Panc1 (cell line): ENCODE measurements around the gene CCDC8. TPM values are rescaled to one million over a fixed set of nuclear protein-coding genes. Genes with fewer than 3 reads are reported as not detected.

Source experiments
- ATAC-seq: fragments of 200-7000 bp; cut with Tn5 transposase; 2 replicates; pipeline ENCODE4 v1.9.1; 2020; ENCODE audit warnings: mild to moderate bottlenecking, moderate library complexity
- BruUV-seq: library from RNA; stranded (reverse); fragments of 400-500 nt; replicated peaks from 2 replicates; lab custom pipeline; 2021; lab: Mats Ljungman, UMichigan
- CTCF ChIA-PET: fragments of 300-600 bp; sonication (Branson Sonifier 250); formaldehyde crosslinking; loops from one replicate; lab custom pipeline; 2022; ENCODE audit warnings: antibody characterized with exemption; lab: Charles Lee
- POLR2A ChIA-PET: fragments of 300-600 bp; sonication (Branson Sonifier 250); formaldehyde crosslinking; loops from one replicate; lab custom pipeline; 2022; ENCODE audit warnings: antibody characterized with exemption; lab: Charles Lee
- DNase-seq: peaks from one replicate; pipeline ENCODE4 v3.0.0-alpha.2; 2010; ENCODE audit warnings: low read depth, low spot score
- H3K27ac ChIP-seq: 2 replicates; pipeline ENCODE4 v1.5.1; 2011; ENCODE audit warnings: mild to moderate bottlenecking, low read length, inconsistent platforms
- H3K27me3 ChIP-seq: fragments of 200-500 bp; sonication (Bioruptor generic); 2 replicates; pipeline ENCODE4 v1.6.0; 2014; ENCODE audit warnings: low read length, inconsistent platforms; ENCODE audit not compliant: control insufficient read depth, insufficient read depth
- H3K36me3 ChIP-seq: fragments of 200-500 bp; sonication (Bioruptor generic); 2 replicates; pipeline ENCODE4 v1.5.1; 2014; ENCODE audit warnings: inconsistent platforms, mild to moderate bottlenecking, low read length, moderate library complexity; ENCODE audit not compliant: control insufficient read depth, insufficient read depth
- H3K4me1 ChIP-seq: 2 replicates; pipeline ENCODE4 v1.5.1; 2011; ENCODE audit warnings: inconsistent platforms, mild to moderate bottlenecking, low read length, moderate library complexity; ENCODE audit not compliant: control insufficient read depth, insufficient read depth
- H3K4me3 ChIP-seq, 2 experiments: 2 replicates each; pipeline ENCODE4 v1.5.1; 2011 to 2012; ENCODE audit warnings: low read depth in 2 of 2, low read length in 2 of 2, mild to moderate bottlenecking in 2 of 2, inconsistent platforms in 1 of 2, moderate library complexity in 1 of 2
- H3K9me3 ChIP-seq: fragments of 200-500 bp; sonication (Bioruptor generic); 2 replicates; pipeline ENCODE4 v1.5.1; 2014; ENCODE audit warnings: low read depth, mild to moderate bottlenecking, inconsistent platforms, low read length, moderate library complexity; ENCODE audit not compliant: control insufficient read depth, insufficient read depth
- CTCF ChIP-seq: fragments of 450-650 bp; IDR thresholded peaks from 2 replicates; pipeline ENCODE4 v1.5.1; 2017; ENCODE audit warnings: mild to moderate bottlenecking
- POLR2AphosphoS5 ChIP-seq: IDR thresholded peaks from 2 replicates; pipeline ENCODE4 v1.6.1; 2012; ENCODE audit warnings: mild to moderate bottlenecking, low read depth, low read length, moderate library complexity
- REST ChIP-seq, 2 experiments: IDR thresholded peaks; 2 replicates each; pipeline ENCODE4 v1.6.1; 2011 to 2012; ENCODE audit warnings: low read depth in 2 of 2, control low read depth in 1 of 2, low read length in 1 of 2, mild to moderate bottlenecking in 1 of 2, moderate library complexity in 1 of 2; ENCODE audit not compliant: insufficient read depth in 1 of 2
- SIN3A ChIP-seq: IDR thresholded peaks from 2 replicates; pipeline ENCODE4 v1.6.1; 2012; ENCODE audit warnings: low read depth, mild to moderate bottlenecking, low read length, moderate library complexity, borderline replicate concordance; ENCODE audit not compliant: insufficient read depth
- TCF7L2 ChIP-seq: IDR thresholded peaks from 2 replicates; pipeline ENCODE4 v1.6.1; 2011; ENCODE audit warnings: mild to moderate bottlenecking, low read depth, low read length, inconsistent platforms
- in situ Hi-C: cut with HindIII; loops from 2 replicates; pipeline ENCODE4 v1.10.0; 2016; ENCODE audit warnings: low sequenced_read_pairs, low pct_unique_long_range_greater_than_20kb
- intact Hi-C: fragments of 100-400 bp; cut with micrococcal nuclease; formaldehyde crosslinking; loops from one replicate; pipeline ENCODE4 v1.10.0; 2022; ENCODE audit not compliant: unreplicated experiment
- total RNA-seq: library from RNA; stranded (reverse); gene quantifications from one replicate; pipeline ENCODE4 v1.2.1, GENCODE V29; 2021; ENCODE audit not compliant: unreplicated experiment

Gene CCDC8
- total RNA-seq, 1 experiment from 2014 or later = 5.4 TPM

- Histone ChIP-seq H3K27ac (no peak overlapping the region), H3K4me3 (no peak overlapping the region), H3K36me3 (no peaks in the 10 kb centered on the region; the same call in 1 of the 2 replicates), H3K27me3 (no peaks in the 10 kb centered on the region), H3K4me1 (no peaks in the 10 kb centered on the region), H3K9me3 (no peaks in the 10 kb centered on the region)
- intact Hi-C loops (no loop called here), in situ Hi-C loops (no loop called here)
- ATAC-seq (no peak), DNase-seq (no peak)
- POLR2A ChIA-PET = no interaction called here
- CTCF ChIA-PET = interaction anchor here (0.7 kb wide), 1 partner anchor 40 kb away, joined by 6 read pairs; no protein-coding TSS in a partner anchor
- TF ChIP-seq POLR2AphosphoS5 (no peak), SIN3A (no peak), TCF7L2 (no peak), CTCF (no peak), REST (IDR thresholded peaks at IDR 0.05; ENCODE audit: insufficient read depth in 1 of 2, low read depth in 2 of 2, low read length in 1 of 2) (no peak)
- no TSS peak for BruUV-seq
These were observed 51.4 kb downstream of the CCDC8 start for GRCh38 chr19:46361915-46362314.

Other genes with a start within 250 kb of the CCDC8 start
- gene IGFL1, start 183.8 kb downstream of the CCDC8 start, total RNA-seq = not detected
- not detected for gene HIF3A, start 116.5 kb downstream of the CCDC8 start, total RNA-seq
- gene PPP5C, start 66.5 kb downstream of the CCDC8 start, total RNA-seq = 58.1 TPM
- not detected for gene PNMA8C, start 15.4 kb upstream of the CCDC8 start, total RNA-seq
- not detected for gene PNMA8A, start 58.0 kb upstream of the CCDC8 start, total RNA-seq
- not detected for gene PNMA8B, start 82.3 kb upstream of the CCDC8 start, total RNA-seq
- gene CALM3, start 187.8 kb upstream of the CCDC8 start, total RNA-seq = 212 TPM
- gene PTGIR, start 211.5 kb upstream of the CCDC8 start, total RNA-seq = 0.08 TPM
- not detected for gene GNG8, start 222.6 kb upstream of the CCDC8 start, total RNA-seq
- 1.0 TPM for gene DACT3, start 247.6 kb upstream of the CCDC8 start, total RNA-seq